ENCODE results near the gene ABHD12B.
A peak's percentile ranks its signal among the peaks of the same experiment; 100 is the strongest.
"Not testable (repeated sequence)": the region's sequence is repeated elsewhere in the genome, so short reads cannot be mapped to it uniquely, and the experiment has no call there.

Gene ABHD12B

DNA sequence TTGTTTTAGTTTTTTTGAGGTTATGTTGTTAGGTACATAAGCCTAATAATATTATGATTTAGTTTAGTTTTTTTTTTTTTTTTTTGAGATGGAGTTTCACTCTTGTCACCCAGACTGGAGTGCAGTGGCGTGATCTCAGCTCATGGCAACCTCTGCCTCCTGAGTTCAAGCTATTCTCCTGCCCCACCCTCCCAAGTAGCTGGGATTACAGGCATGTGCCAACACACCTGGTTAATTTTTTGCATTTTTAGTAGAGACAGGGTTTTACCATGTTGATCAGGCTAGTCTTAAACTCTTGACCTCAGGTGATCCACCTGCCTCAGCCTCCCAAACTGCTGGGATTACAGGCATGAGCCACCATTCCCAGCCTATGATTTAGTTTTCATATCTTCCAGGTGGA lies 25.2 kb downstream of the ABHD12B start:
- DNase-seq: not testable (repeated sequence)

DNA sequence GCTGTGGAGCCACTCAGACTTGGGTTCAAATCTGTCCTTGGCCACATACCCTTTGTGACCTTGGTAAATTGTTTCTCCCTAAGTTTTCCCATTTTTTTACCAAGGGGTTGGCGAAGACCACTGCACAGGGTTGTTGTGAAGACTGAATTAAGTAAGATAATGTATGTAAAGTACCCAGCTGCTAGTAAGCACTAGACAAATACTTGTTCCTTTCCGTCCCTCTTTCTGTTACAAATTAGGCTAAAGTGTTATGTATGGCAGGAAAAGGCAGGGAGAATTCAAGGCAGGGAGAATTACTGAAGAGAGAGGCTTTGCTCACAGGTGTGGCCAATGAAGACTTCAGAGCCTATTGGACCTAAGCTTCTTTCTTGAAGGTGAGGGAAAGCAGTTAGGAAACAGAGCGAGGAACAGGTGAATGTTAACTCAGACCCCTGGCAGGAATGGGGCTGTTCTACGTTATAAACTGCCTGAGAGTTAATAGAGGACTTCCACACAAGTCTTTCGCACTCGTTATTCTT lies 25.9 kb downstream of the ABHD12B start:
- no peak for DNase-seq

- no peak for DNase-seq
These were observed 29.5 kb downstream of the ABHD12B start for GRCh38 chr14:50901361-50901760.

GRCh38 chr14:50904719-50905118 lies 32.9 kb downstream of the ABHD12B start:
- no peak for DNase-seq

DNA sequence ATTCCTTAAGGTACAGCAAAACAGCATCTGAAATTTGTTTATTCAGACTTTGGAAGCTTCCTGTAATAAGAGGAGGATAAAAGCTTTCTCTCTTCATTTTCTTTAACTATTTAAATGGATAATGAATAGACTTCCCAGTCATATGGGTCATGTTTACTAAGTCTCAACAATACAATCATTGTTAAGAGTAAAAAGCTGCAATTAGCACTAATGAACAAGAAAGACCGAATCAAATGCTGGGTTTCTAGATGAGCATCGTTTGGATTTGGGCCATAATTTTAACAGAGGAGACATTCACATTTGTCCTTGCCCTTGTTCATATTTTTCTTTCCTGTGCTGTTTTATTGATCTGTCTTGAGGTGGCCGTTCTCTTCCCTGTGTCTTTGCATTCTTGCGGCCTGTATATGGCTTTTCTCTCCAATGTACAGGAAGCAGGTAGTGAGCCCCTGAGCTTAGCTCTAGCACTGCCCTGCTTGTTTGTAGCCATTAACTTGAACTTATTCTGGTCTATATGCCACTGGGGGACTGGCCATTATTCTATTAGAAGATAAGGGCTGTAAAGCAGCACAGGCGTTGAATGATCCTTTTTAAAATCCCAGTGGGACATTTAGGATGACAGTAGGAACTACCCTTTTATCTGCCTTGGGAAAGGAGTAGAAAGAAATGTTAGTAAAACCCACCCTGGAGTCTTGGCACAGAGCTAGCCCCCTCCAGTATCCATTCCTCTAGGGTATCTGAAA lies 34.6 kb downstream of the ABHD12B start:
- DNase-seq: no peak

GRCh38 chr14:50910495-50911420 lies 38.9 kb downstream of the ABHD12B start:
- no peak for DNase-seq

GRCh38 chr14:50917449-50917848 lies 45.6 kb downstream of the ABHD12B start:
- no peak for DNase-seq

DNA sequence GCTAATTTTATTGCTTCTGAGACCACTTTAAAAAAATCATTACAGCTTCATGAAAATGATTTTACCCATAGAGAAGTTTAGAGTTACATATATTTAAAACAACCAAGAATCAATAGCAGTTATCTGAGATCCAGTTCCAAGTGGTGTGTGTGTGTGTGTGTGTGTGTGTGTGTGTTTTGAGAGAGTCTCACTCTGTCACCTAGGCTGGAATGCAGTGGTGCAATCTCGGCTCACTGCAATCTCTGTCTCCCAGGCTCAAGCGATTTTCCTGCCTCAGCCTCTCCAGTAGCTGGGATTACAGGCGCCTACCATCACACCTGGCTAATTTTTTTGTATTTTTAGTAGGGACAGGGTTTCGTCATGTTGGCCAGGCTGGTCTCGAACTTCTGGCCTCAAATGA lies 47.7 kb downstream of the ABHD12B start:
- not testable (repeated sequence) for DNase-seq

GRCh38 chr14:50920482-50921230 lies 48.8 kb downstream of the ABHD12B start:
- DNase-seq: no peak

GRCh38 chr14:50922803-50923202 lies 51.0 kb downstream of the ABHD12B start:
- DNase-seq: no peak

DNA sequence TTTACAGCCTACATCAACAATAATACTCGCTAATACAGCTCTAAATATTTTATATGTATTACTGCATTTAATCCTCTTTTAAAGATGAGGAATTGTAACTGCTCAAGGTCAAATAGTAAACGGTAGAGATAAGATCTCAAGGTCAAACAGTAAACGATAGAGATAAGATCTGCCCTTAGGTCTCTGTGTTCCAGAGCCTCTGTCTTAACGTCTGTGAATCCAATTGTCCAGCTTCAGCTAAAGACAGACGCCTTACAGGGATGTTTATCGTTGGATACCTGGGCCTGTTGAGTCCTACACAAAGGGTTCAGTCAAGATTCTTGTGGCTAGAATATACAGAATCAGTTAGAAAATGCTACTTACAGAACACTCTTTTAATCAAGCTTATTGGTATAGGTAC lies 52.4 kb downstream of the ABHD12B start:
- no peak for DNase-seq

DNA sequence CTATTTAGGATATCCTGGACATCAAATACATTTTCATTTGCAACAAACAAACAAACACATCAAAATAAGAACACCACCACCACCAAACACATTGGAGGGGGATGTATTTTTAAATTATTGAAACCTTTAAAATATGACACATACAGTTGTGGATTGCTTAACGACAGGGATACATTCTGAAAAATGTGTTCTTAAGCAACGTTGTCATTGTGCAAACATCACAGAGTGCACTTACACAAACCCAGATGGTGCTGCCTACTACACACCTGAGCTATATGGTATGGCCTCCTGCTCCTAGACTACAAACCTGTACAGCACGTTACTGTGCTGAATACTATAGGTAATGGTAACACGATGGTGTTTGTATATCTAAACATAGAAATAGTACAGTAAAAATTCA lies 53.0 kb downstream of the ABHD12B start:
- DNase-seq: no peak

- no peak for DNase-seq
These were observed 55.1 kb downstream of the ABHD12B start for GRCh38 chr14:50926851-50927386.

DNA sequence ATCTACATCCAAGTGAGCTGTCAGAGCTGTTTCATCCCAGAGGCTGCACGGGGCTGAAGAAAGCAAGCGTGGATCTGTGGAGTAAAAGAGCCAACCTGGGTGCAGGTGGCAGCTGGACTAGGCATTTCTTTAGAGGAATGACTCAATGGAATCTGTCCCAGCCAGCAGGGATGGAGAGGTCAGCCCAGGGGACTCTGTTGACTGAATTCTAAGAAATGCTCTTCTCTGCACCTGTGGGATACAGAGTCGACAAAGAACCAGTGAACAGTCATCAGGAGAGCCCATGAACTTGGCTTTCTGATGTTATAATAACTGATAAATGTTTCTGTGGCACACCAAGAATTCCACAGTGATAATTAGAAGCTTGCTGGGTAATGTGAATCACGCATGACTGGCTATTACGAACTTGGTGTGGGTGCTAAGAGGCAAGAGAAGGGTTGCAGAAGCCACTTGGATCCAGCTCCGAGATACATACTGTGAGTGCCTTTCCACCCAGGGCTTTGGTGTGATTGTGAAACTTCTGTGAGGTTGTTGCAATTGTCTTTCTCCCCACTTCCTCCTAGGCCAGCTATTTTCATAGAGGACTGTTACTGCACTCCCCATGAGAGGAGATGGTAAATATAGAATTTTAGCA lies 56.3 kb downstream of the ABHD12B start:
- peak; percentile 4 for DNase-seq

- no peak for DNase-seq
These were observed 57.7 kb downstream of the ABHD12B start for GRCh38 chr14:50929506-50929905.

DNA sequence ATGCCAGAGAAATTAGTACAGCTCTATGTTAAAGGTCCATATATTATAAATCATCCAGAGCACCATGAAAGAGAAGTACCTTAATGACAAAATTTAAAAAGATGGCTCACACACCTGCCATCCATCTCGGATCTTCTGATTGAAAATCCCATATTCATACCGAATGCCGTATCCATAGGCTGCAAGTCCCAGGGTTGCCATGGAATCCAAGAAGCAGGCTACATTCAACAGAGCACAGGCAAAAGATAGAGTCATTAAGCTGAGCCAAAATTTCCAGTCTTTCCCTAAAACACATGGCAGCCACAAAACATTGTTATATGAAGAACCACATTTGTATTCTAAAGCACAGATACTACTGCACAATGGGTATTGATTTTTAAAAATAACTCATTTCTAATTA lies 59.7 kb downstream of the ABHD12B start:
- DNase-seq: no peak

GRCh38 chr14:50932156-50932555 lies 60.3 kb downstream of the ABHD12B start:
- no peak for DNase-seq

DNA sequence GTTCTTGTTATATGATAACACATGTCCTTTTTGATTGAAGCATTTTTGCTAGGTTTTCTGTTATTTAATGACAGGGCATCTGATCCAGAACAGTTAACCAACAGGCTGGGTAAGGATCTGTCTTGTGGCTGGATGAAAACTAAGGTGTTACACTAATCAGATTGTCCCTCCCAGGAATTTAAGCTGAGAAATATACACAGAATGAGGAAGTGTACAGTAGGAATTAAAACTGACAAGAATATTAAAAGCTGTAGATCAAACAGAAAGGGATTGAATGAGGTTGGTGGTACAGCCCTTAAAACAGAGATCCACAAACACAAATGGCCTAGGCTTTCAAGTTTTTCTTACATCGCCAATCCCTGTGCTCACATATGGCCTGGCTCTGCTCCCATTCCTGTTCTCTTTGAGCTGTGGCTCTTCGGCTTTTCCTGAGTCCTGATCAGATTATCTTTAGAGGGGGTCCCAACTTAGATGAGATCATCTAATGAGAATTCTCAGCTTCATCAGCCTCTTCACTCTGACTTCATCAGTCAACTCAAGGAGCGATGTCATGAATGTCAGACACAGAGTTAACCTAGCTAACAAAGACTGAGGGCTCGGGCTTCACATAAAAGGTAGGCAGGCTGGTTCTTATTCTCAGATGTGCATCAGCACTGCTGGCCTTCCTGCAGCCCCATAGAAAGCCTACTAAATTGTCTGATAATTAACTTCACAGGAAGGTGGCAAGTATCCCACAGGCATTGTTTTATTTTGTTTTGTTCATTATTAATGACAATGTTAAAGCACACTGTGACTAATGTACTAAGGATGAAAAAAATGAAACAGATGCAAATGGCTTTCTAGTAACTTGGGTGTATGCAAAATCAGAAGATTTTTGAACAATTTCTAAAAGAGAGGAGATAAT lies 61.0 kb downstream of the ABHD12B start:
- DNase-seq: no peak

- DNase-seq: no peak
These were observed 63.5 kb downstream of the ABHD12B start for GRCh38 chr14:50935126-50936015.

DNA sequence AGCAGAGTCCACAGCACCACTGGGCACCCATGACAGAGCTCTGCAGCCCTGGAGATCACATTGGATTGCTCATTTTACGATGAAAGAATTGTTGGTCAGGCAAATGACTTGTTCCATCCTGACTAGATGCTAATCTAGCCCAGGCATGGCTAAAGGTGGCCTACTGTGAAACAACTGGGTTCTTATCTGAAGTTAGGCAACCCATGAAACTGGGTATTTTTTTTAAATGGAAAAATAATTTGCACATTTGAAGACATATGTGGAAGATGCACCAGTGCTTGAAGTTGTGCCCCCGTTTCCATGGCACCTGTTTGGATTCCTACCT lies 64.1 kb downstream of the ABHD12B start:
- DNase-seq: no peak
